GM12878 (cell line): ENCODE data around the gene RHOF. TPM values are rescaled to one million over a fixed set of nuclear protein-coding genes. Genes with fewer than 3 reads are reported as not detected.

Experiments
- ATAC-seq: fragments of 200-7000 bp; cut with Tn5 transposase; 3 replicates; pipeline ENCODE4 v1.9.1; 2020; ENCODE audit warnings: mild to moderate bottlenecking, moderate library complexity
- BruUV-seq: library from RNA; stranded (reverse); fragments of 400-500 nt; replicated peaks from 2 replicates; lab custom pipeline; 2021; lab: Mats Ljungman, UMichigan
- CTCF ChIA-PET: fragments of 300-600 bp; sonication (Branson Sonifier 250); formaldehyde crosslinking; extraction: SDS; loops from one replicate; lab custom pipeline; 2021; ENCODE audit warnings: inconsistent platforms; lab: Yijun Ruan, JAX
- POLR2A ChIA-PET: fragments of 350-600 bp; formaldehyde crosslinking; extraction: SDS; loops from one replicate; lab custom pipeline; 2021; ENCODE audit warnings: inconsistent platforms; lab: Charles Lee
- RAD21 ChIA-PET: fragments of 300-600 bp; sonication (Branson Sonifier 250); formaldehyde crosslinking; loops from one replicate; lab custom pipeline; 2023; ENCODE audit warnings: antibody characterized with exemption; ENCODE audit not compliant: unreplicated experiment; lab: Charles Lee
- SMC1A ChIA-PET: fragments of 300-600 bp; sonication (Branson Sonifier 250); formaldehyde crosslinking; loops from one replicate; lab custom pipeline; 2023; ENCODE audit not compliant: unreplicated experiment, uncharacterized antibody; lab: Charles Lee
- DNase-seq: peaks from one replicate; pipeline ENCODE4 v3.0.0-alpha.2; 2011; ENCODE audit warnings: low read depth, low spot score
- FAIRE-seq: peaks from 3 replicates; lab custom pipeline; 2011; peaks lifted over from hg19 to GRCh38; lab: Jason Lieb, UNC
- H2AFZ ChIP-seq: 2 replicates; pipeline ENCODE4 v1.6.0; 2011; ENCODE audit warnings: low read depth, low read length, control low read depth; ENCODE audit not compliant: control insufficient read depth
- H3K27ac ChIP-seq: 2 replicates; pipeline ENCODE4 v1.5.1; 2011; ENCODE audit warnings: control low read depth; ENCODE audit not compliant: control insufficient read depth, insufficient read depth
- H3K27me3 ChIP-seq, 2 experiments: replicated peaks in 1 of 2; 2 replicates each; pipeline versions ENCODE4 v1.6.0 to v1.6.1; 2011; ENCODE audit warnings: low read length in 1 of 2; ENCODE audit not compliant: control insufficient read depth in 2 of 2, insufficient read depth in 2 of 2
- H3K36me3 ChIP-seq, 2 experiments: 2 replicates each; pipeline ENCODE4 v1.5.1; 2011; ENCODE audit warnings: low read length in 1 of 2; ENCODE audit not compliant: control insufficient read depth in 2 of 2, insufficient read depth in 2 of 2
- H3K4me1 ChIP-seq: 2 replicates; pipeline ENCODE4 v1.6.1; 2011; ENCODE audit warnings: mild to moderate bottlenecking, low read length, moderate library complexity, mixed read lengths; ENCODE audit not compliant: control insufficient read depth, insufficient read depth
- H3K4me2 ChIP-seq: 2 replicates; pipeline ENCODE4 v1.6.0; 2011; ENCODE audit warnings: control low read depth; ENCODE audit not compliant: control insufficient read depth, insufficient read depth
- H3K4me3 ChIP-seq: fragments of 200-600 bp; sonication (generic); 2 replicates; pipeline ENCODE4 v1.5.1; 2016
- H3K79me2 ChIP-seq: 2 replicates; pipeline ENCODE4 v1.6.0; 2011; ENCODE audit warnings: low read length; ENCODE audit not compliant: control insufficient read depth, insufficient read depth
- H3K9ac ChIP-seq: 2 replicates; pipeline ENCODE4 v1.8.0; 2011; ENCODE audit warnings: low read length, control low read depth, mixed read lengths; ENCODE audit not compliant: control insufficient read depth, insufficient read depth
- H3K9me3 ChIP-seq: replicated peaks from 3 replicates; pipeline ENCODE4 v1.5.1; 2011; ENCODE audit warnings: mild to moderate bottlenecking, low read length; ENCODE audit not compliant: control insufficient read depth, insufficient read depth
- H4K20me1 ChIP-seq: 2 replicates; pipeline ENCODE4 v1.6.0; 2011; ENCODE audit not compliant: control insufficient read depth, insufficient read depth
- CBX3 ChIP-seq: fragments of 200-600 bp; sonication (generic); IDR thresholded peaks from 2 replicates; pipeline ENCODE4 v1.6.1; 2016; ENCODE audit warnings: low read depth, borderline replicate concordance
- CREB1 ChIP-seq: IDR thresholded peaks from 2 replicates; pipeline ENCODE4 v1.6.1; 2012; ENCODE audit warnings: low read depth, mild to moderate bottlenecking, inconsistent platforms
- ELK1 ChIP-seq: IDR thresholded peaks from 2 replicates; pipeline ENCODE4 v1.6.1; 2012; ENCODE audit warnings: low read depth, low read length, improper control_type of control experiment
- KDM1A ChIP-seq: fragments of 200-600 bp; sonication (generic); IDR thresholded peaks from 2 replicates; pipeline ENCODE4 v1.6.1; 2016; ENCODE audit warnings: borderline replicate concordance
- LARP7 ChIP-seq: fragments of 450-650 bp; IDR thresholded peaks from 2 replicates; pipeline ENCODE4 v1.6.1; 2017; ENCODE audit warnings: mild to moderate bottlenecking
- MEF2B ChIP-seq: fragments of 450-650 bp; IDR thresholded peaks from 2 replicates; pipeline ENCODE4 v1.6.1; 2018; ENCODE audit warnings: mild to moderate bottlenecking, moderate library complexity; ENCODE audit not compliant: partially characterized antibody, poor library complexity, severe bottlenecking
- MTA2 ChIP-seq: fragments of 450-650 bp; IDR thresholded peaks from 2 replicates; pipeline ENCODE4 v1.6.1; 2016; ENCODE audit warnings: low read depth, mild to moderate bottlenecking, moderate library complexity
- MXI1 ChIP-seq: fragments of 150-350 bp; IDR thresholded peaks from 2 replicates; pipeline ENCODE4 v1.6.1; 2011; ENCODE audit warnings: low read depth, mild to moderate bottlenecking, inconsistent platforms, low read length, improper control_type of control experiment
- TBL1XR1 ChIP-seq: IDR thresholded peaks from 2 replicates; pipeline ENCODE4 v1.6.1; 2012; ENCODE audit warnings: low read depth, low read length, improper control_type of control experiment
- YBX1 ChIP-seq: fragments of 450-650 bp; IDR thresholded peaks from 2 replicates; pipeline ENCODE4 v1.6.1; 2016; ENCODE audit warnings: antibody characterized with exemption
- WGBS: methylation state at CpG from one replicate; pipeline ENCODE4 v1.1.6; 2016; ENCODE audit warnings: low lambda C conversion rate; ENCODE audit not compliant: insufficient replicate concordance, insufficient coverage; ENCODE audit errors: missing lambda C conversion rate; 5-methylcytosine and 5-hydroxymethylcytosine counted together
- in situ Hi-C: fragments of 300-500 bp; cut with MboI; formaldehyde crosslinking; loops from 9 replicates; pipeline ENCODE4 v1.14.3; 2018; ENCODE audit warnings: mixed read lengths
- intact Hi-C: fragments of 100-400 bp; cut with micrococcal nuclease; formaldehyde crosslinking; loops from one replicate; pipeline ENCODE4 v1.14.2; 2022; ENCODE audit not compliant: unreplicated experiment
- polyA plus RNA-seq, 11 experiments: library from polyadenylated mRNA; depleted of rRNA in 4 of 11; unstranded in 6 of 11; stranded (reverse) in 5 of 11; fragments of >200 nt; fragmentation: Nextera tagmentation in 4 of 11; fragmentation: Illumina TruSeq in 1 of 11; extraction: Ambion mirVana in 4 of 11; extraction: Trizol in 1 of 11; gene quantifications; 1 replicate in 1 of 11; 2 replicates in 10 of 11; pipeline versions ENCODE4 v1.2.1 to v1.2.3, GENCODE V29; 2011 to 2016; ENCODE audit warnings: inconsistent platforms in 2 of 11, missing spikeins in 2 of 11, low read depth in 1 of 11
- total RNA-seq, 4 experiments: library from RNA; depleted of rRNA in 3 of 4; stranded (reverse); fragments of >200 nt in 3 of 4; fragmentation: Illumina TruSeq in 1 of 4; extraction: Trizol in 1 of 4; gene quantifications; 2 replicates each; pipeline versions ENCODE4 v1.2.1 to v1.2.3, GENCODE V29; 2013 to 2021

The RHOF gene
- total and polyA plus RNA-seq, 10 of the 15 experiments (the other 5 are each of a cell fraction or from before 2014, with no cell fraction given) = 6.1 to 78.7 (median 39.7) TPM

DNA sequence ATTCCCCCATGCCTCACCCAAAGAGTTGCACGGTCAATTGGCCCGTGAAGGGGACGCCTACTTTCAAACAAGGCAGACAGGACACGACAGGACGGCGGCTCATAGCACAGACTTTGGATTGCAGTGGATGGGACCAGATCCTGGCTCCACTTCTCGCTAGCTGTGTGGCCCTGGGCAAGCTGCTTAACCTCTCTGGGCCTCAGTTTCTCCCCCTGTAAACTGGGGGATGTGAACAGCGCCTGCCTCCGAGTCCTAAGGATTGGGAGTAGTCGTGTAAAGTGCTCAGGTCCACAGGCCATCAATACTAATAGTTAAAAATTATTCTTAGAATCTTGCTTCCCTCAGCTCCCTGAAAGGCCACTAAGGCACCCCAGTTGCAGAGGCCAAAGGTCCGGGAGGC is 13.1 kb downstream of the RHOF start:
- peaks cover 18 to 26% of the 10 kb centered on the region in 2 experiments for H3K36me3 ChIP-seq
- H3K27me3 ChIP-seq = no peaks in the 10 kb centered on the region
- ATAC-seq (no peak), DNase-seq (no peak), FAIRE-seq (no peak)
- H4K20me1 ChIP-seq = no peaks in the 10 kb centered on the region
- H3K9me3 ChIP-seq = no peaks in the 10 kb centered on the region
- TF ChIP-seq CBX3 (no peak), LARP7 (no peak)
- 98% methylated on average over 11 of the region's 11 CpGs for WGBS
- H3K79me2 ChIP-seq = peaks cover 39% of the 10 kb centered on the region
- BruUV-seq = no TSS peak
- H3K4me3 ChIP-seq = no peak overlapping the region
- SMC1A ChIA-PET = interaction anchor here (1.6 to 3.0 kb wide), 2 partner anchors 12 to 32 kb away, joined by 3 to 94 read pairs; partner anchors contain the start of gene RHOF
- in situ Hi-C loops = no loop called here
- POLR2A ChIA-PET = interaction anchor here (2.2 to 6.5 kb wide), 3 partner anchors 12 to 67 kb away, joined by 8 to 114 read pairs (median 15); partner anchors contain the start of genes RHOF and TMEM120B
- peaks cover 51% of the 10 kb centered on the region for H3K4me1 ChIP-seq
- H3K4me2 ChIP-seq = 0 out of 2 replicates have a peak overlapping the region, but pooled peaks have one; percentile 96
- H2AFZ ChIP-seq = no peak overlapping the region
- RAD21 ChIA-PET = interaction anchor here (11.5 kb wide), 1 partner anchor 12 kb away, joined by 230 read pairs; the partner anchor contains the start of gene RHOF
- intact Hi-C loops = no loop called here
- no peak overlapping the region for H3K9ac ChIP-seq
- CTCF ChIA-PET = interaction anchor here (2.3 to 15.0 kb wide), 3 partner anchors 11 to 108 kb away, joined by 9 to 492 read pairs (median 28); partner anchors contain the start of genes PSMD9 and RHOF
- H3K27ac ChIP-seq = peak overlapping the region; percentile 98

GRCh38 chr12:121779422-121779895 is 14.0 kb downstream of the RHOF start:
- H3K36me3 ChIP-seq = peaks cover 18 to 26% of the 10 kb centered on the region in 2 experiments
- intact Hi-C loops (no loop called here), in situ Hi-C loops (no loop called here)
- no peak overlapping the region for H3K9ac ChIP-seq
- ChIA-PET SMC1A (interaction anchor here (1.6 to 3.9 kb wide), 2 partner anchors 14 to 33 kb away, joined by 3 to 57 read pairs; partner anchors contain the start of gene RHOF), CTCF (interaction anchor here (15.0 kb wide), 1 partner anchor 12 kb away, joined by 492 read pairs; the partner anchor contains the start of gene RHOF), RAD21 (interaction anchor here (11.5 kb wide), 1 partner anchor 13 kb away, joined by 230 read pairs; the partner anchor contains the start of gene RHOF), POLR2A (interaction anchor here (0.6 kb wide), 1 partner anchor 242 kb away, joined by 3 read pairs; no protein-coding TSS in a partner anchor)
- FAIRE-seq (no peak), ATAC-seq (no peak), DNase-seq (no peak)
- H3K27me3 ChIP-seq = no peaks in the 10 kb centered on the region
- 92% methylated on average over 17 of the region's 17 CpGs for WGBS
- no peaks in the 10 kb centered on the region for H4K20me1 ChIP-seq
- no peak overlapping the region for H3K4me3 ChIP-seq
- peaks cover 44% of the 10 kb centered on the region for H3K4me1 ChIP-seq
- TF ChIP-seq MXI1 = no peak
- TF ChIP-seq MEF2B = no peak
- no peak for TF ChIP-seq KDM1A
- TF ChIP-seq YBX1 = no peak
- no peak for TF ChIP-seq CREB1
- no peak for TF ChIP-seq MTA2
- no peak for TF ChIP-seq TBL1XR1
- no peak for TF ChIP-seq ELK1
- H3K4me2 ChIP-seq = no peak overlapping the region
- no peaks in the 10 kb centered on the region for H3K9me3 ChIP-seq
- H2AFZ ChIP-seq = no peak overlapping the region
- peaks cover 31% of the 10 kb centered on the region for H3K79me2 ChIP-seq
- no TSS peak for BruUV-seq
- H3K27ac ChIP-seq = no peak overlapping the region
